Endothelial cell (in vitro differentiated cells): ENCODE measurements around the gene ADAMTSL1. TPM values are rescaled to one million over a fixed set of nuclear protein-coding genes. Genes with fewer than 3 reads are reported as not detected.

Source experiments
- DNase-seq: peaks from one replicate; pipeline ENCODE4 v3.0.0; 2021; ENCODE audit warnings: low spot score
- H3K27ac Mint-ChIP-seq: one replicate; pipeline ENCODE4 v1.8.0; 2021; ENCODE audit warnings: mixed read lengths, inconsistent platforms; ENCODE audit not compliant: unreplicated experiment
- H3K27me3 Mint-ChIP-seq: one replicate; pipeline ENCODE4 v1.8.0; 2021; ENCODE audit warnings: mild to moderate bottlenecking, moderate library complexity, mixed read lengths, inconsistent platforms; ENCODE audit not compliant: unreplicated experiment
- H3K36me3 Mint-ChIP-seq: one replicate; pipeline ENCODE4 v1.8.0; 2021; ENCODE audit warnings: mild to moderate bottlenecking, low read depth, mixed read lengths, inconsistent platforms; ENCODE audit not compliant: unreplicated experiment
- H3K4me1 Mint-ChIP-seq: one replicate; pipeline ENCODE4 v1.8.0; 2021; ENCODE audit warnings: mild to moderate bottlenecking, mixed read lengths, inconsistent platforms; ENCODE audit not compliant: unreplicated experiment
- H3K4me3 Mint-ChIP-seq: one replicate; pipeline ENCODE4 v1.8.0; 2021; ENCODE audit warnings: mild to moderate bottlenecking, mixed read lengths, inconsistent platforms; ENCODE audit not compliant: unreplicated experiment
- H3K9me3 Mint-ChIP-seq: one replicate; pipeline ENCODE4 v1.8.0; 2021; ENCODE audit warnings: mixed read lengths, inconsistent platforms; ENCODE audit not compliant: unreplicated experiment
- total RNA-seq: library from RNA; stranded (reverse); fragmentation: NEBNext Ultra II Directional; extraction: Animal tissue kit (Norgen Biotek cat#: 25700); gene quantifications from one replicate; pipeline ENCODE4 v1.2.1, GENCODE V29; 2021; ENCODE audit not compliant: unreplicated experiment
- TF ChIP-seq, protein P1 (sequence below): fragments of 200-600 bp; sonication (generic); IDR thresholded peaks from one replicate; pipeline ENCODE4 v1.5.0; 2021; ENCODE audit warnings: antibody characterized with exemption; ENCODE audit not compliant: unreplicated experiment

The ADAMTSL1 gene
- total RNA-seq, 1 donor from 2014 or later: 18.2 TPM

DNA sequence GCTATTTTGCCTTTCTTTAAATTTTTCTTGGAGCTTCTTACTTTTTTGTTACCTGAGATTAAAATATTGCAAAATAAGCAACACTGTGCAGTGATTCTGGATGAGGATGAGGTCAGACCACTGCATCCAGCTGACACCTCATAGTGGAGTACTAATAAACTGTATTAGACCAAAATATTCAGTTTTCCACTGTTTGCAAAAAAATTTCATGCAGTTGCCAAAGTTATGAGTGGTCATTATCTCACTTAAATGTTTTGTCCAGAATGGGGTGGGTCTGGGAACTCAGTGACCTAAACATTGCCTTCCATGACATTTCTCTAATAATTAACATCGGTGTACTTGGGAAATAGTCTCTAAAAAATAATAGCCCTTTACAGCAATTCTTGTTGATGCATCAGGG lies 143.8 kb downstream of the ADAMTSL1 start:
- Mint-ChIP-seq H3K36me3 (no peaks in the 10 kb centered on the region), H3K27ac (no peak overlapping the region), H3K27me3 (no peaks in the 10 kb centered on the region), H3K9me3 (no peaks in the 10 kb centered on the region), H3K4me1 (peaks cover 3% of the 10 kb centered on the region), H3K4me3 (no peak overlapping the region)
- DNase-seq: no peak
- TF ChIP-seq, protein P1, sequence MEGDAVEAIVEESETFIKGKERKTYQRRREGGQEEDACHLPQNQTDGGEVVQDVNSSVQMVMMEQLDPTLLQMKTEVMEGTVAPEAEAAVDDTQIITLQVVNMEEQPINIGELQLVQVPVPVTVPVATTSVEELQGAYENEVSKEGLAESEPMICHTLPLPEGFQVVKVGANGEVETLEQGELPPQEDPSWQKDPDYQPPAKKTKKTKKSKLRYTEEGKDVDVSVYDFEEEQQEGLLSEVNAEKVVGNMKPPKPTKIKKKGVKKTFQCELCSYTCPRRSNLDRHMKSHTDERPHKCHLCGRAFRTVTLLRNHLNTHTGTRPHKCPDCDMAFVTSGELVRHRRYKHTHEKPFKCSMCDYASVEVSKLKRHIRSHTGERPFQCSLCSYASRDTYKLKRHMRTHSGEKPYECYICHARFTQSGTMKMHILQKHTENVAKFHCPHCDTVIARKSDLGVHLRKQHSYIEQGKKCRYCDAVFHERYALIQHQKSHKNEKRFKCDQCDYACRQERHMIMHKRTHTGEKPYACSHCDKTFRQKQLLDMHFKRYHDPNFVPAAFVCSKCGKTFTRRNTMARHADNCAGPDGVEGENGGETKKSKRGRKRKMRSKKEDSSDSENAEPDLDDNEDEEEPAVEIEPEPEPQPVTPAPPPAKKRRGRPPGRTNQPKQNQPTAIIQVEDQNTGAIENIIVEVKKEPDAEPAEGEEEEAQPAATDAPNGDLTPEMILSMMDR: no peak

DNA sequence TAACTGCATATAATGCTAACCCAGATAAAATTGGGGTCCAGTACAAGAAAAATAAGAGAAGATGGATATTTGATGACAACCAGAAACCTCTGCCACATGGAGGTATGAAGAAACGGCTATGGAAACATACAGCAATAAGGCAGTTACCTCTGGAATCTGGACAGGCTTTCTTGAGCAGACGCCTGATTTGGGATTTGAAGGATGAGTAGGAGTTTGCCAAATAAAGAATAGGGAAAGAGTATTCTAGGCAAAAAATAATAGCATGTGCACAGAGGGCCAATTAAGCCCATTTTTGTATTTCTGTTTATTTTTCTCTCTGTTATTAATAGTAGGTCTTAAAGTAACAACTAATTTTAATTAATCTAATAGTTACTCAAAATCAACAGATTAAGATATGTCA lies 144.9 kb downstream of the ADAMTSL1 start:
- Mint-ChIP-seq H3K4me1 (peaks cover 5% of the 10 kb centered on the region), H3K9me3 (no peaks in the 10 kb centered on the region), H3K27ac (no peak overlapping the region), H3K27me3 (no peaks in the 10 kb centered on the region), H3K4me3 (no peak overlapping the region), H3K36me3 (no peaks in the 10 kb centered on the region)
- TF ChIP-seq, protein P1: no peak
- DNase-seq: no peak

DNA sequence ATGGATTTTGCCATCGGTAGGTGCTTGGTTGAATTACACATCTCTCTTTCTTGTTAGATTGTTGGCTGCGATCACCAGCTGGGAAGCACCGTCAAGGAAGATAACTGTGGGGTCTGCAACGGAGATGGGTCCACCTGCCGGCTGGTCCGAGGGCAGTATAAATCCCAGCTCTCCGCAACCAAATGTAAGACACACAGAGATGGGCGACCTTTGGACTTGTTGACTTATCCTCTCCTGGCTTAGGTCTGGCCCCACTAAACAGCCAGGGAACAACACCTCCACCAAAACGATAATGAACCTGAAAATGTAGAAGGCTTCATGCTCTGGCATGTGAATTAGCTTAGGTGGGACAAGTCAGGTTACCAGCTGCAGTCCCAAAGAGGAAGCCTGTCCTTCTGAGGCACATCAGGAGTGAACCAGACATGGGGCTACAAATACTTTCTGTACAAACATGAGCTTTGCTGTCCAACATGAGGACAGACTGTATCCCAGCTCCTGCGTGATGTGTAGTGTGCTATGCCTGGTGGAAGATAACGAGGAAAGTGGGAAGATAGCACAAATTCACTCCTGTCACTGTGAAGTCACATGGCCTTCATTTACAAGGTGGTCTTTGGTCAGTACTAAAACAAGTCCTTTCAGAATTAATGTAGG lies 148.4 kb downstream of the ADAMTSL1 start:
- H3K9me3 Mint-ChIP-seq: no peaks in the 10 kb centered on the region
- H3K27ac Mint-ChIP-seq: no peak overlapping the region
- no peaks in the 10 kb centered on the region for H3K27me3 Mint-ChIP-seq
- DNase-seq: no peak
- TF ChIP-seq, protein P1: no peak
- H3K4me1 Mint-ChIP-seq: peaks cover 7% of the 10 kb centered on the region
- no peaks in the 10 kb centered on the region for H3K36me3 Mint-ChIP-seq
- no peak overlapping the region for H3K4me3 Mint-ChIP-seq

DNA sequence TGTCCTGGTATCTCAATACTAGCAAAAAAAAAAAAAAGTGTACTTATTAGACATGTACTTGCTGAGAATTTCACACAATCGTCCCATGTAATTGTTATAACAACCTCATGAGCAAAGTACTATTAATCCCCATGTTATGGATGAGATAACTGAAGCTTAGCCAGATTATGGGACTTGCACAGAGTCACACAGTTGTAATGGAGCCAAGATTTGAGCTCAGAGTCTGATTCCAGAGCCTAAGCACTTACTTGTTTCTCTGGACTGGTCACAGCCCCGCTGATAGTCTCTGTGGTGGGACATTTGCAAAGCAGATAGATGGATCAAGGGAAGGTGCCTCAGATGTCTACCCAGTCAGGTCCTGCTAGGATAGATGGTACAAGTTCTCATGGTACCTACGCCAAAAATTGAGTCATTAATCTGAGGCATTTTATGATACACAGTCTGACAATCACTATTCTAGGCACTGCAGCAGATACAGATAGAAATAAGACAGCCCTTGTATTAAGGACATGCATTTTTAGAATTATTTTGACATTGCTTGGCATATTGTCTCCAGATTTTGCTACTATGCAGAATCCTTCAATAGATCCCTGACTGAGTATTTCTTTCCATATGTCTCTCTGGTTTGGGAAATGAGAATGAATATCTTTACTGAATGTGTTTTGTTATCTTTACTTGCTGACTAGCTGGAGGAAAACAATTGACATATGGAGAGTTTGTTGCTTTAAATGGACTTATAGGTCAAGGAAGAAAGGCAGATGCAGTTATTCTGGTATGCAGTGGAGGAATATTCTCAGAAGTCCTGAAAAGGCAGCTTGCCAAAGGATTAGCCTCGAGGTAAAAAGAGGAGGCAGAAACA lies 149.5 kb downstream of the ADAMTSL1 start:
- Mint-ChIP-seq H3K36me3 (no peaks in the 10 kb centered on the region), H3K27me3 (peaks cover 1% of the 10 kb centered on the region), H3K27ac (no peak overlapping the region), H3K4me3 (no peak overlapping the region), H3K4me1 (peaks cover 12% of the 10 kb centered on the region), H3K9me3 (no peaks in the 10 kb centered on the region)
- no peak for DNase-seq
- TF ChIP-seq, protein P1: no peak
